Gastrocnemius medialis (tissue), 4 donors: ENCODE measurements around the gene MSH3. TPM values are rescaled to one million over a fixed set of nuclear protein-coding genes. Genes with fewer than 3 reads are reported as not detected.

Source experiments
- ATAC-seq, 2 donors: fragments of 150-250 bp; one replicate each; pipeline ENCODE4 v1.9.1; 2016
- DNase-seq, 2 donors: peaks; one replicate each; pipeline ENCODE4 v3.0.0-alpha.2; 2019
- H3K27ac ChIP-seq, 4 donors: fragments of 200-600 bp; sonication (generic); 1 replicate in 1 of 4; 2 replicates in 3 of 4; pipeline ENCODE4 v1.5.1; 2016 to 2018; ENCODE audit warnings: mild to moderate bottlenecking in 2 of 4, moderate library complexity in 1 of 4
- H3K27me3 ChIP-seq, 3 donors: fragments of 200-600 bp; sonication (generic) in 2 of 3; 1 replicate in 1 of 3; 2 replicates in 2 of 3; pipeline versions ENCODE4 v1.5.1 to v1.6.0; 2016 to 2019; ENCODE audit warnings: mild to moderate bottlenecking in 1 of 3, moderate library complexity in 1 of 3
- H3K36me3 ChIP-seq, 2 donors: fragments of 200-600 bp; sonication (generic) in 1 of 2; one replicate each; pipeline ENCODE4 v1.5.1; 2017 to 2018
- H3K4me1 ChIP-seq, 2 donors: fragments of 200-600 bp; sonication (generic) in 1 of 2; one replicate each; pipeline ENCODE4 v1.5.1; 2016 to 2017; ENCODE audit warnings: mild to moderate bottlenecking in 2 of 2
- H3K4me3 ChIP-seq, 4 donors: fragments of 200-600 bp; sonication (generic) in 3 of 4; 1 replicate in 1 of 4; 2 replicates in 3 of 4; pipeline ENCODE4 v1.5.1; 2016 to 2019; ENCODE audit warnings: mild to moderate bottlenecking in 2 of 4
- H3K9me3 ChIP-seq, 3 donors: fragments of 200-600 bp; sonication (generic) in 2 of 3; 1 replicate in 1 of 3; 2 replicates in 2 of 3; pipeline ENCODE4 v1.5.1; 2016 to 2019
- POLR2A ChIP-seq, 2 donors: fragments of 450-650 bp; IDR thresholded peaks; one replicate each; pipeline ENCODE4 v1.6.1; 2017; ENCODE audit warnings: antibody characterized with exemption in 2 of 2, mild to moderate bottlenecking in 2 of 2, moderate library complexity in 2 of 2
- in situ Hi-C, 4 donors: fragments of 200-750 bp; cut with MboI; loops; one replicate each; pipeline versions ENCODE4 v1.15.0 to v1.8.0; 2017; ENCODE audit warnings: low sequenced_read_pairs in 4 of 4
- intact Hi-C: fragments of 100-400 bp; cut with DNase I; formaldehyde crosslinking; loops from one replicate; pipeline ENCODE4 v1.15.1; 2023; ENCODE audit warnings: low total_unique reads
- total RNA-seq, 4 donors: library from RNA; depleted of rRNA; stranded (reverse); fragments of >200 nt; gene quantifications; one replicate each; pipeline versions ENCODE4 v1.1.0 to v1.2.3, GENCODE V29; 2016
- TF ChIP-seq, protein P1 (sequence below), 5 experiments: fragments of 450-650 bp in 3 of 5; fragments of 200-600 bp in 2 of 5; sonication (generic) in 2 of 5; IDR thresholded peaks in 4 of 5; conservative IDR thresholded peaks in 1 of 5; 1 replicate in 4 of 5; 2 replicates in 1 of 5; pipeline ENCODE4 v1.5.1; 2016 to 2019; ENCODE audit warnings: antibody characterized with exemption in 5 of 5, mild to moderate bottlenecking in 3 of 5, moderate library complexity in 3 of 5

The MSH3 gene
- total RNA-seq, 4 donors from 2014 or later: 5.8 to 10.4 (median 7.2) TPM

DNA sequence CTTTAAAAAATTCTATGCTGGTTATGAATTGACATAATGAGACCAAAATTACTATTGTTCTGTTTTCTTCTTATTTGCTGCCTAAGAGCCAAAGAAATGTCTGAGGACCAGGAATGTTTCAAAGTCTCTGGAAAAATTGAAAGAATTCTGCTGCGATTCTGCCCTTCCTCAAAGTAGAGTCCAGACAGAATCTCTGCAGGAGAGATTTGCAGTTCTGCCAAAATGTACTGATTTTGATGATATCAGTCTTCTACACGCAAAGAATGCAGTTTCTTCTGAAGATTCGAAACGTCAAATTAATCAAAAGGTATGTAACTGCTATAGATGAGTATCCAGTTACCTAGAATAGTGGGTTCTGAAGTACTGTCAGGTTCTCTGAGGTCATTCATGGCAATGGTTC is 10.6 kb downstream of the MSH3 start:
- Histone ChIP-seq H3K36me3 (peaks cover 0 to 31% of the 10 kb centered on the region in 2 donors), H3K27me3 (no peaks in the 10 kb centered on the region), H3K9me3 (no peaks in the 10 kb centered on the region), H3K4me1 (no peaks in the 10 kb centered on the region), H3K27ac (no peak overlapping the region), H3K4me3 (no peak overlapping the region)
- intact Hi-C loops (no loop called here), in situ Hi-C loops (loop anchor here in 2 of 4 donors (25.0 kb wide), 2 partner anchors 178 to 578 kb away; partner anchors contain the start of gene FAM151B (in 1 of the 2))
- no peak for ATAC-seq
- TF ChIP-seq POLR2A (IDR thresholded peaks at IDR 0.05): no peak
- TF ChIP-seq, protein P1, sequence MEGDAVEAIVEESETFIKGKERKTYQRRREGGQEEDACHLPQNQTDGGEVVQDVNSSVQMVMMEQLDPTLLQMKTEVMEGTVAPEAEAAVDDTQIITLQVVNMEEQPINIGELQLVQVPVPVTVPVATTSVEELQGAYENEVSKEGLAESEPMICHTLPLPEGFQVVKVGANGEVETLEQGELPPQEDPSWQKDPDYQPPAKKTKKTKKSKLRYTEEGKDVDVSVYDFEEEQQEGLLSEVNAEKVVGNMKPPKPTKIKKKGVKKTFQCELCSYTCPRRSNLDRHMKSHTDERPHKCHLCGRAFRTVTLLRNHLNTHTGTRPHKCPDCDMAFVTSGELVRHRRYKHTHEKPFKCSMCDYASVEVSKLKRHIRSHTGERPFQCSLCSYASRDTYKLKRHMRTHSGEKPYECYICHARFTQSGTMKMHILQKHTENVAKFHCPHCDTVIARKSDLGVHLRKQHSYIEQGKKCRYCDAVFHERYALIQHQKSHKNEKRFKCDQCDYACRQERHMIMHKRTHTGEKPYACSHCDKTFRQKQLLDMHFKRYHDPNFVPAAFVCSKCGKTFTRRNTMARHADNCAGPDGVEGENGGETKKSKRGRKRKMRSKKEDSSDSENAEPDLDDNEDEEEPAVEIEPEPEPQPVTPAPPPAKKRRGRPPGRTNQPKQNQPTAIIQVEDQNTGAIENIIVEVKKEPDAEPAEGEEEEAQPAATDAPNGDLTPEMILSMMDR (IDR thresholded peaks at IDR 0.05 in 4 of 5, conservative IDR thresholded peaks at IDR 0.05 in 1 of 5): no peak
- DNase-seq: no peak

DNA sequence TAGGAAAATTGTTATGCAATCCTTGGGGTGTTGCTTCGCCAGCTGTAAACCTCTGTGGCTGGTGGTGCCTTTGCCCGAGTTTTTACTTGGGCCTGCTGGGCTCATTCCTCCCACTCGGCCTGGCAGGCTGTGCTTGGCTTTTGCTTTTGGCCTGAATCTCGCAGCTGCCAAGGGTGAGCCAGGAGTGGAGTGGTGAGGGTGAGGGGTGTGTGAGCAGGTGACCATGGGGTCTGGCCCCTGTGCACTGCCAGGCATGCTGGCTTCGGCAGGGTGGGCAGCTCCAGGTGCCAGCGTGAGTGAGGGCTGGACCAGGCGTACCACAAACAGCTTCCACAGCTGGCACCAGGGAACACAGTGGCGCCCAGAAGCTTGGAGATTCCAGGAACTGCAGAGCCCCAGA is 12.9 kb downstream of the MSH3 start:
- in situ Hi-C loops (loop anchor here in 2 of 4 donors (25.0 kb wide), 2 partner anchors 180 to 580 kb away; partner anchors contain the start of gene FAM151B (in 1 of the 2)), intact Hi-C loops (no loop called here)
- H3K9me3 ChIP-seq: no peaks in the 10 kb centered on the region
- DNase-seq (no peak), ATAC-seq (no peak)
- no peaks in the 10 kb centered on the region for H3K4me1 ChIP-seq
- H3K27me3 ChIP-seq: no peaks in the 10 kb centered on the region
- TF ChIP-seq POLR2A (IDR thresholded peaks at IDR 0.05): no peak
- TF ChIP-seq, protein P1 (IDR thresholded peaks at IDR 0.05 in 4 of 5, conservative IDR thresholded peaks at IDR 0.05 in 1 of 5): no peak
- no peak overlapping the region for H3K4me3 ChIP-seq
- H3K36me3 ChIP-seq: peaks cover 0 to 30% of the 10 kb centered on the region in 2 donors
- H3K27ac ChIP-seq: no peak overlapping the region

DNA sequence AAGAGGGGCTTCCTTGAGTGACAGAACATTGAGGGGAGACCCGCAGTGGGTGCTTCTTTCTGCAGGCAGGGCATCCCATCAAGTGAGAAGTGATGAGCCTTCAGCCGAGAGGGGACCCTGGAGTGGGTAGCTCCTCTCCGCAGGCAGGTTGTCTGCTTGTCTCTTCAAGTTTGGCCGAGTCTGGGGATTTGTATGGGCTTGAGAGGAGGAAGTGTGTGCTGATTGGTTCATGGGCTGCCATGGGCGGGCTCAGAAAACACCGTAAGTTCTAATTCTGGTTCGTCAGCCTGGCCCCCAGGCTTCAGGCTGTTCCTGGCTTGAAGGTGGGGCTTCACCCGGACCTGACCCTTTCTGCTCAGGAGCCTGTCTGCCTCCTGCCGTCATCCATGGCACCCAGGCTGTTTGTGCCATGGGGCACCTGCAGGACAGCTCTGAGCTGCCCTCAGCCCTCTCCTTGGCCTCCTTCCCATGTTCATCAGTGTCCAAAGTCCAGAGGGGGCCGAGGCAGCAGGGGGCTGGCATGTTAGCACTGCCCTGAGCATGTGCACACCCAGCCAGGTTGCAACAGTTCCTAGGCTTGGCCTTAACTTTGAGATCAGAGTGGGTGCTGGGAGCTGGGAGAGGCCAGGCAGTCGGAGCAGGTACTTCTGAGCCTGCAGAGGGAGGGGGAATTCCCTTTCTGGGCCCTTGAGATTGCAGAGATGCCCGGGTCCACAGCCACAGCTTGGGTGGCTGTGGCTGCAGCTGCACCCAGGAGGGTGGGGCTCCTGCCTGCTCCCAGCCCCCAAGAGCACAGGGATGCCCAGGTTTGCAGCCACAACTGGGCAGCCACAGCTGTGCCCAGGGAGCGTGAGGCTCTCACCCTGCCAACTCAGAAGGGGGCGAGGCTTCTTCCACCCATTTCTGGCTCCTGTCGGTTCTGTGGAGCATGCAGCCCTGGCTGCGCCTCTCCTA is 13.8 kb downstream of the MSH3 start:
- no peak for DNase-seq
- ATAC-seq: no peak
- no peak overlapping the region for H3K27ac ChIP-seq
- H3K9me3 ChIP-seq: no peaks in the 10 kb centered on the region
- no peaks in the 10 kb centered on the region for H3K27me3 ChIP-seq
- in situ Hi-C loops (loop anchor here in 2 of 4 donors (25.0 kb wide), 2 partner anchors 181 to 581 kb away; partner anchors contain the start of gene FAM151B (in 1 of the 2)), intact Hi-C loops (no loop called here)
- H3K4me3 ChIP-seq: no peak overlapping the region
- no peak for TF ChIP-seq POLR2A (IDR thresholded peaks at IDR 0.05)
- TF ChIP-seq, protein P1 (IDR thresholded peaks at IDR 0.05 in 4 of 5, conservative IDR thresholded peaks at IDR 0.05 in 1 of 5): no peak
- H3K4me1 ChIP-seq: no peaks in the 10 kb centered on the region
- H3K36me3 ChIP-seq: peaks cover 0 to 39% of the 10 kb centered on the region in 2 donors

DNA sequence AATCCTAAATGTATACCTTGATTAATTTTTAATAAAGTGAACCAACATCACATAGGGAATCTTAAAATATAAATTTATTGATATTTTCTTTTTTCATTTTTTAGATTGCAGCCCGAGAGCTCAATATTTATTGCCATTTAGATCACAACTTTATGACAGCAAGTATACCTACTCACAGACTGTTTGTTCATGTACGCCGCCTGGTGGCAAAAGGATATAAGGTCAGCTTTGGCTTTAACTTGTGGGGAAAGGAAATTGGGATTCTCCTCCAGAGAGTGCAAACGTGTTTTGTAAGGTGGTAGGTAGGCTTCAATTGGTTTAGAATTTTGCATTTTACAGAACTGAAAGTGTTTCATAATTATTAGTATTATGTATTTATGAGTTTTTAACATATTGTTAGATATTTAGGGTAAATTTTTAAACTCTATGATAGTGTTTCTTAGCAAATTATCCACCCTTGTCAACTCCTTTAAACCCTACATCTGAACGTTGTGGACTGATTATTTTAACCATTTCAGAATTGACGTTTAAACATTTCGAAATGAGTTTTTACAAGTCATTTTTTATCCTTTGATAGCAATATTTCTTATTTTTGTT is 17.8 kb downstream of the MSH3 start:
- Histone ChIP-seq H3K9me3 (no peaks in the 10 kb centered on the region), H3K4me1 (no peaks in the 10 kb centered on the region), H3K36me3 (peaks cover 0 to 34% of the 10 kb centered on the region in 2 donors), H3K27ac (no peak overlapping the region), H3K4me3 (no peak overlapping the region), H3K27me3 (no peaks in the 10 kb centered on the region)
- in situ Hi-C loops (loop anchor here in 2 of 4 donors (25.0 kb wide), 2 partner anchors 185 to 585 kb away; partner anchors contain the start of gene FAM151B (in 1 of the 2)), intact Hi-C loops (loop anchor here (10.0 kb wide), 1 partner anchor 523 kb away; no protein-coding TSS in a partner anchor)
- ATAC-seq: peak; percentile 39 to 68
- peak; percentile 15 to 39 for DNase-seq
- TF ChIP-seq, protein P1 (IDR thresholded peaks at IDR 0.05 in 4 of 5, conservative IDR thresholded peaks at IDR 0.05 in 1 of 5): peak; percentile 32 to 68 (median 45)
- TF ChIP-seq POLR2A (IDR thresholded peaks at IDR 0.05): no peak
